OCI-LY1 (cell line): Measurements from ENCODE around the gene MAN2B2.

Experiments
- H2AFZ ChIP-seq: fragments of 200-600 bp; sonication (generic), shearing (Covaris generic); 2 replicates; pipeline ENCODE4 v1.6.0; 2014; ENCODE audit warnings: antibody characterized with exemption, mild to moderate bottlenecking, low read length
- H3F3A ChIP-seq: fragments of 200-600 bp; sonication (generic), shearing (Covaris generic); 2 replicates; pipeline ENCODE4 v1.6.0; 2014; ENCODE audit warnings: mild to moderate bottlenecking, antibody characterized with exemption, low read length, moderate library complexity; ENCODE audit not compliant: insufficient read depth
- H3K27ac ChIP-seq: fragments of 200-600 bp; sonication (generic); 2 replicates; pipeline ENCODE4 v1.5.1; 2014; ENCODE audit warnings: low read length, mixed run types, mild to moderate bottlenecking, low read depth; ENCODE audit not compliant: poor library complexity, severe bottlenecking
- H3K27me3 ChIP-seq: fragments of 200-600 bp; sonication (generic); 2 replicates; pipeline ENCODE4 v1.6.0; 2014; ENCODE audit warnings: antibody characterized with exemption, mild to moderate bottlenecking, low read length, moderate library complexity; ENCODE audit not compliant: insufficient read depth
- H3K36me3 ChIP-seq: fragments of 200-600 bp; sonication (generic); 2 replicates; pipeline ENCODE4 v1.6.1; 2014; ENCODE audit warnings: mild to moderate bottlenecking, antibody characterized with exemption, low read length, moderate library complexity, mixed read lengths; ENCODE audit not compliant: insufficient read depth
- H3K4me1 ChIP-seq: fragments of 200-600 bp; sonication (generic); 2 replicates; pipeline ENCODE4 v1.5.1; 2014; ENCODE audit warnings: mild to moderate bottlenecking, low read length, moderate library complexity; ENCODE audit not compliant: insufficient read depth, severe bottlenecking
- H3K4me2 ChIP-seq: fragments of 200-600 bp; sonication (generic), shearing (Covaris generic); 2 replicates; pipeline ENCODE4 v1.6.1; 2014; ENCODE audit warnings: low read length
- H3K4me3 ChIP-seq: fragments of 200-600 bp; sonication (generic); 2 replicates; pipeline ENCODE4 v1.5.1; 2014; ENCODE audit warnings: low read length, low read depth, mild to moderate bottlenecking, mixed read lengths; ENCODE audit not compliant: poor library complexity, severe bottlenecking
- H3K79me2 ChIP-seq: fragments of 200-600 bp; shearing (Covaris generic); 2 replicates; pipeline ENCODE4 v1.6.1; 2016; ENCODE audit warnings: mixed run types, low read length, mixed read lengths; ENCODE audit not compliant: insufficient read depth
- H3K9ac ChIP-seq: fragments of 200-600 bp; sonication (generic), shearing (Covaris generic); 2 replicates; pipeline ENCODE4 v1.6.1; 2014; ENCODE audit warnings: mild to moderate bottlenecking, low read length, mixed read lengths
- H3K9me2 ChIP-seq: fragments of 200-600 bp; sonication (generic), shearing (Covaris generic); 2 replicates; pipeline ENCODE4 v1.6.1; 2014; ENCODE audit warnings: low read depth, mild to moderate bottlenecking, low read length, mixed read lengths
- H3K9me3 ChIP-seq: fragments of 200-600 bp; shearing (Covaris generic); 2 replicates; pipeline ENCODE4 v1.6.1; 2014; ENCODE audit warnings: low read length, mixed read lengths
- H4K20me1 ChIP-seq: fragments of 200-600 bp; sonication (generic), shearing (Covaris generic); 2 replicates; pipeline ENCODE4 v1.6.0; 2016; ENCODE audit warnings: mild to moderate bottlenecking, low read length; ENCODE audit not compliant: insufficient read depth
- EZH2 ChIP-seq: fragments of 200-600 bp; sonication (generic), shearing (Covaris generic); IDR thresholded peaks from 2 replicates; pipeline ENCODE4 v1.8.0; 2017; ENCODE audit warnings: borderline replicate concordance, mixed run types, mild to moderate bottlenecking, antibody characterized with exemption, low read length, moderate library complexity, mixed read lengths
- TF ChIP-seq, protein P1 (sequence below): fragments of 200-600 bp; sonication (generic), shearing (Covaris generic); IDR thresholded peaks from 2 replicates; pipeline ENCODE4 v1.5.1; 2017; ENCODE audit warnings: mild to moderate bottlenecking, antibody characterized with exemption, low read length, moderate library complexity, mixed read lengths

Gene MAN2B2

DNA sequence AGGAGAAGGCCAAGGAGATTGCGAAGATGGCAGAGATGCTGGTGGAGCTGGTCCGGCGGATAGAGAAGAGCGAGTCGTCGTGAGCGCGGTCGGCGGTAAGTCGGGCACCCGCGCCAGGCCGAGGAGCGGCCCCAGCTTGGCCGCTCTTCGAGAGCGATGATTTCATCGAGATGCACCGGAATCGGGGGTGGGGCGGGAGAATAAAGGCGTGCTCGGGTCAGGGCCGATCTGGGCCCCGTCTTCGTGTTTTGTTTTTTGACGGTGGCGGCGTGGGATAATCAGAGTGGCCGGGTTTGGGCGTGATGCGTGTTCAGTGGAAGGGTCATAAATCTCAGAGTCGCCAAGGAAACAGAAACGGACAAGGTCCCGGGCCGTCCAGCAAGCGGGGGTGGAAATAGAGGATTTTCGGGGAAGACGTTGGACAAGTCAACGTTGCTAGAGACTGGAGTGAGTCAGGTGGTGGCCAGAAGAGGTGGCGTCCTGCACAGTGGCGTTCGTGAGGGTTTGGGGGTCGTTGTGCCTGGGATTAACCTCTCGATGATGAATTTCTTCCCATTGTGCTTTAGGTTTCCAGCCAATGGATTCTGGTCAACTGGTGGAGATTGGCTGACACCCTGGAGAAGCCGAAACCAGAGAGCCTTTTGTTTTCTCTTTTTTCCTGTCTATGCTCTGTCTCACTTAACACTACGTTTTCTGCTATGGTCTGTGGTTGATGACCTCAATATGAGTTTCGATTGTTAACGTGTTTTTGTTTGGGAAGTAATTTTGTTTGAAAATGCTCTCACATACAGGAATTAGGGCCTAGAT, 66.4 kb downstream of the MAN2B2 start:
- no peak overlapping the region for H2AFZ ChIP-seq
- H3K36me3 ChIP-seq, result peaks cover 21% of the 10 kb centered on the region
- TF ChIP-seq EZH2, result no peak
- TF ChIP-seq, protein P1, sequence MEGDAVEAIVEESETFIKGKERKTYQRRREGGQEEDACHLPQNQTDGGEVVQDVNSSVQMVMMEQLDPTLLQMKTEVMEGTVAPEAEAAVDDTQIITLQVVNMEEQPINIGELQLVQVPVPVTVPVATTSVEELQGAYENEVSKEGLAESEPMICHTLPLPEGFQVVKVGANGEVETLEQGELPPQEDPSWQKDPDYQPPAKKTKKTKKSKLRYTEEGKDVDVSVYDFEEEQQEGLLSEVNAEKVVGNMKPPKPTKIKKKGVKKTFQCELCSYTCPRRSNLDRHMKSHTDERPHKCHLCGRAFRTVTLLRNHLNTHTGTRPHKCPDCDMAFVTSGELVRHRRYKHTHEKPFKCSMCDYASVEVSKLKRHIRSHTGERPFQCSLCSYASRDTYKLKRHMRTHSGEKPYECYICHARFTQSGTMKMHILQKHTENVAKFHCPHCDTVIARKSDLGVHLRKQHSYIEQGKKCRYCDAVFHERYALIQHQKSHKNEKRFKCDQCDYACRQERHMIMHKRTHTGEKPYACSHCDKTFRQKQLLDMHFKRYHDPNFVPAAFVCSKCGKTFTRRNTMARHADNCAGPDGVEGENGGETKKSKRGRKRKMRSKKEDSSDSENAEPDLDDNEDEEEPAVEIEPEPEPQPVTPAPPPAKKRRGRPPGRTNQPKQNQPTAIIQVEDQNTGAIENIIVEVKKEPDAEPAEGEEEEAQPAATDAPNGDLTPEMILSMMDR, result no peak
- no peaks in the 10 kb centered on the region for H3K27me3 ChIP-seq
- peak overlapping the region; percentile 77 for H3K27ac ChIP-seq
- H3K4me3 ChIP-seq, result peak overlapping the region; percentile 98
- peaks cover 13% of the 10 kb centered on the region for H3K4me1 ChIP-seq
- H3K79me2 ChIP-seq, result peaks cover 12% of the 10 kb centered on the region; the same call in 1 of the 2 replicates
- H3K9ac ChIP-seq, result peak overlapping the region; percentile 92
- no peaks in the 10 kb centered on the region for H4K20me1 ChIP-seq
- peak overlapping the region; percentile 91 for H3K4me2 ChIP-seq
- H3F3A ChIP-seq, result no peaks in the 10 kb centered on the region
- H3K9me2 ChIP-seq, result no peaks in the 10 kb centered on the region
- no peaks in the 10 kb centered on the region for H3K9me3 ChIP-seq

DNA sequence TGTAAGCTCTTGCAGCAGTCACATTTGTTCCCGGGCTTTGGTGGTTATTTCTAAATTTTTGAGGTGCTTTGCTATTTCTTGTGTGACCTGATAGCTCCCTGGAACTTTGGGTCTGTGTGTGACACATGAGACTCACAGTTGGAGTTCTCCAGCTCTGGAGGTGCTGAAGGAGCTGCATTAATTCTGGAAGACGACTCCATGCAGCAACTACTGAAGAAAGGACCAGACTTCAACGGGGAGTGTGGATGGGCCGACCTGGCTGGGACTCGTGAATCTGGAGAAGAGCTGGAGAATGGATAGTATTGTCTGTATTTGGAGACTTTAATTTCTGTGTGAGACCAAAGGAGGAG, 67.0 kb downstream of the MAN2B2 start:
- no peaks in the 10 kb centered on the region for H4K20me1 ChIP-seq
- H3K4me1 ChIP-seq, result peaks cover 13% of the 10 kb centered on the region
- peak overlapping the region; percentile 91 for H3K4me2 ChIP-seq
- no peak overlapping the region for H3K27ac ChIP-seq
- peaks cover 21% of the 10 kb centered on the region for H3K36me3 ChIP-seq
- no peak overlapping the region for H2AFZ ChIP-seq
- peak overlapping the region; percentile 92 for H3K9ac ChIP-seq
- no peaks in the 10 kb centered on the region for H3K9me3 ChIP-seq
- no peaks in the 10 kb centered on the region for H3K9me2 ChIP-seq
- H3K4me3 ChIP-seq, result peak overlapping the region; percentile 98
- peaks cover 12% of the 10 kb centered on the region; the same call in 1 of the 2 replicates for H3K79me2 ChIP-seq
- TF ChIP-seq, protein P1, result no peak
- no peaks in the 10 kb centered on the region for H3K27me3 ChIP-seq
- H3F3A ChIP-seq, result no peaks in the 10 kb centered on the region

- H3K9me3 ChIP-seq, result no peaks in the 10 kb centered on the region
- H3K27ac ChIP-seq, result no peak overlapping the region
- H4K20me1 ChIP-seq, result no peaks in the 10 kb centered on the region
- H3K79me2 ChIP-seq, result peaks cover 12% of the 10 kb centered on the region; the same call in 1 of the 2 replicates
- H3K9ac ChIP-seq, result no peak overlapping the region
- H3K4me1 ChIP-seq, result peaks cover 13% of the 10 kb centered on the region
- no peak overlapping the region for H2AFZ ChIP-seq
- H3F3A ChIP-seq, result no peaks in the 10 kb centered on the region
- peaks cover 21% of the 10 kb centered on the region for H3K36me3 ChIP-seq
- H3K9me2 ChIP-seq, result no peaks in the 10 kb centered on the region
- no peak for TF ChIP-seq EZH2
- TF ChIP-seq, protein P1, result no peak
- no peaks in the 10 kb centered on the region for H3K27me3 ChIP-seq
- H3K4me3 ChIP-seq, result no peak overlapping the region
- 0 out of 2 replicates have a peak overlapping the region, but pooled peaks have one; percentile 12 for H3K4me2 ChIP-seq
Observed at GRCh38 chr4:6643141-6643847, 68.3 kb downstream of the MAN2B2 start.
